ENCODE results near the gene PAPPA.

PAPPA gene

GRCh38 chr9:116336133-116336862, 182.7 kb downstream of the PAPPA start:
- in situ Hi-C loops (cut with HindIII; ENCODE audit: low pct_ligation_motif_present, low sequenced_read_pairs) = no loop called here
- H3K4me3 ChIP-seq (ENCODE audit: low read depth, low read length) = no peak overlapping the region
- TF ChIP-seq, protein P1, sequence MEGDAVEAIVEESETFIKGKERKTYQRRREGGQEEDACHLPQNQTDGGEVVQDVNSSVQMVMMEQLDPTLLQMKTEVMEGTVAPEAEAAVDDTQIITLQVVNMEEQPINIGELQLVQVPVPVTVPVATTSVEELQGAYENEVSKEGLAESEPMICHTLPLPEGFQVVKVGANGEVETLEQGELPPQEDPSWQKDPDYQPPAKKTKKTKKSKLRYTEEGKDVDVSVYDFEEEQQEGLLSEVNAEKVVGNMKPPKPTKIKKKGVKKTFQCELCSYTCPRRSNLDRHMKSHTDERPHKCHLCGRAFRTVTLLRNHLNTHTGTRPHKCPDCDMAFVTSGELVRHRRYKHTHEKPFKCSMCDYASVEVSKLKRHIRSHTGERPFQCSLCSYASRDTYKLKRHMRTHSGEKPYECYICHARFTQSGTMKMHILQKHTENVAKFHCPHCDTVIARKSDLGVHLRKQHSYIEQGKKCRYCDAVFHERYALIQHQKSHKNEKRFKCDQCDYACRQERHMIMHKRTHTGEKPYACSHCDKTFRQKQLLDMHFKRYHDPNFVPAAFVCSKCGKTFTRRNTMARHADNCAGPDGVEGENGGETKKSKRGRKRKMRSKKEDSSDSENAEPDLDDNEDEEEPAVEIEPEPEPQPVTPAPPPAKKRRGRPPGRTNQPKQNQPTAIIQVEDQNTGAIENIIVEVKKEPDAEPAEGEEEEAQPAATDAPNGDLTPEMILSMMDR (IDR thresholded peaks at IDR 0.05; ENCODE audit: low read depth, low read length, missing control alignments) = no peak
- H3K27me3 ChIP-seq (replicated peaks) = no peaks in the 10 kb centered on the region
- peaks cover 91% of the 10 kb centered on the region for H3K36me3 ChIP-seq (replicated peaks)
- DNase-seq = no peak
- H3K27ac ChIP-seq = peak overlapping the region; percentile 14

DNA sequence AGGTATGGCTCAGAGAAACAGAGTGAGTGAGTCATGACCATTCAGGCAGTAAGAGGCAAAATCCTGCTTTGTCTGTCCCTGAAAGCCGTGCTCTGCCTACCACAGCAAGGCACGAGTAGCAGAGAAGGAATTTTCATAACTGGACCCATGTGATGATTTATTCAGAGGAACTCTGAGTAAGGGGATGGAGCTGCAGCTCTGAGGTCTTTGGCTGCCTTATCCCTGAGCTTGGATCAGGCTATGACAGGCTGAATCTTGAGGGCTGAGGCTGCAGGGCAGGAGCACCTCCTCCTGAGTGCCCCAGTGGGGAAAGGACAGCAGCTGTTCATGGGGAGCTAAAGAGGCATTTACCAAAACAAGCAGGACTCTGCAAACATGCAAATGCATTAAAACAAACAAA, 183.4 kb downstream of the PAPPA start:
- Histone ChIP-seq H3K4me3 (ENCODE audit: low read depth, low read length) (no peak overlapping the region), H3K27me3 (replicated peaks) (no peaks in the 10 kb centered on the region), H3K36me3 (replicated peaks) (peaks cover 91% of the 10 kb centered on the region), H3K27ac (no peak overlapping the region)
- in situ Hi-C loops (cut with HindIII; ENCODE audit: low pct_ligation_motif_present, low sequenced_read_pairs) = no loop called here
- TF ChIP-seq, protein P1 (IDR thresholded peaks at IDR 0.05; ENCODE audit: low read depth, low read length, missing control alignments) = no peak
- DNase-seq = peak; percentile 46

GRCh38 chr9:116340270-116340669, 186.7 kb downstream of the PAPPA start:
- no peak overlapping the region for H3K4me3 ChIP-seq (ENCODE audit: low read depth, low read length)
- DNase-seq = no peak
- TF ChIP-seq, protein P1 (IDR thresholded peaks at IDR 0.05; ENCODE audit: low read depth, low read length, missing control alignments) = no peak
- H3K27ac ChIP-seq = no peak overlapping the region
- H3K27me3 ChIP-seq (replicated peaks) = no peaks in the 10 kb centered on the region
- in situ Hi-C loops (cut with HindIII; ENCODE audit: low pct_ligation_motif_present, low sequenced_read_pairs) = no loop called here
- H3K36me3 ChIP-seq (replicated peaks) = peaks cover 91% of the 10 kb centered on the region

DNA sequence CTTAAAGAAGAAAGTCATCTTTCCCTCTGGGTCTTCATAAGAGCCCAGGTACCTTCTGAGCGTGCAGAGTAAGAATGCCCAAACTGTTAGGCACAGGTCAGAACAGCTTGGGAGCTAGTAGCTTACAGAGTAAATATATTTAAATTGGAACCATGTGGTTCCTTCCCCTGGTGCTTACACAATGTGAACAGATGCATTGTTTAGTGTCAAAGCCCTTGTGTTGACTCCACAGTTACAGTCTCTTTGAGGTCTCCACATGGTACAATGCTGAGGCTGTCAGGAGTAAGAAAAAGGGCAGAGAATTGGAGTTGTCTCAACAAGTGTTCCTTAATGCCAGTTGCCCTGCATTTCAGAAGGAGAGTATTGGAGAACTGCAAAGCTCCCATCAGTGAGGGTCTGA, 188.5 kb downstream of the PAPPA start:
- Histone ChIP-seq H3K4me3 (ENCODE audit: low read depth, low read length) (no peak overlapping the region), H3K36me3 (replicated peaks) (peaks cover 90% of the 10 kb centered on the region), H3K27ac (no peak overlapping the region), H3K27me3 (replicated peaks) (no peaks in the 10 kb centered on the region)
- in situ Hi-C loops (cut with HindIII; ENCODE audit: low pct_ligation_motif_present, low sequenced_read_pairs) = no loop called here
- TF ChIP-seq, protein P1 (IDR thresholded peaks at IDR 0.05; ENCODE audit: low read depth, low read length, missing control alignments) = no peak
- no peak for DNase-seq

- TF ChIP-seq, protein P1 (IDR thresholded peaks at IDR 0.05; ENCODE audit: low read depth, low read length, missing control alignments) = no peak
Observed at GRCh38 chr9:116342941-116343340, 189.3 kb downstream of the PAPPA start.

GRCh38 chr9:116344416-116344815, 190.8 kb downstream of the PAPPA start:
- in situ Hi-C loops (cut with HindIII; ENCODE audit: low pct_ligation_motif_present, low sequenced_read_pairs) = no loop called here
- DNase-seq = no peak
- peaks cover 92% of the 10 kb centered on the region for H3K36me3 ChIP-seq (replicated peaks)
- H3K27me3 ChIP-seq (replicated peaks) = no peaks in the 10 kb centered on the region
- H3K27ac ChIP-seq = no peak overlapping the region
- TF ChIP-seq, protein P1 (IDR thresholded peaks at IDR 0.05; ENCODE audit: low read depth, low read length, missing control alignments) = no peak
- H3K4me3 ChIP-seq (ENCODE audit: low read depth, low read length) = no peak overlapping the region

More at GRCh38 chr9:116342941-116343340, 189.3 kb downstream of the PAPPA start:
- in situ Hi-C loops (cut with HindIII; ENCODE audit: low pct_ligation_motif_present, low sequenced_read_pairs) = no loop called here
- H3K27me3 ChIP-seq (replicated peaks) = no peaks in the 10 kb centered on the region
- H3K27ac ChIP-seq = no peak overlapping the region
- no peak for DNase-seq
- H3K36me3 ChIP-seq (replicated peaks) = peaks cover 90% of the 10 kb centered on the region
- H3K4me3 ChIP-seq (ENCODE audit: low read depth, low read length) = no peak overlapping the region

Data from brain microvascular endothelial cell (primary cell).